CD4-positive, alpha-beta T cell treated with Interleukin-15 for 4 hours (primary cell): ENCODE data around the gene ECE2.
A peak's percentile ranks its signal among the peaks of the same experiment; 100 is the strongest.
"Not testable (repeated sequence)": the region's sequence is repeated elsewhere in the genome, so short reads cannot be mapped to it uniquely, and the experiment has no call there.

Source experiments
- DNase-seq: peaks from one replicate; pipeline ENCODE4 v3.0.0-alpha.2; 2020; ENCODE audit warnings: low spot score

ECE2 gene

GRCh38 chr3:184267249-184267648 is 8.6 kb upstream of the ECE2 start:
- DNase-seq, result not testable (repeated sequence)

GRCh38 chr3:184272269-184272668 is 3.6 kb upstream of the ECE2 start:
- DNase-seq, result no peak

- no peak for DNase-seq
These were observed 481 bp upstream of the ECE2 start for GRCh38 chr3:184275381-184275701.

GRCh38 chr3:184277366-184277765 is 1.5 kb downstream of the ECE2 start:
- no peak for DNase-seq

GRCh38 chr3:184282941-184283340 is 7.1 kb downstream of the ECE2 start:
- DNase-seq, result no peak

GRCh38 chr3:184283681-184284080 is 7.9 kb downstream of the ECE2 start:
- no peak for DNase-seq

- peak; percentile 14 for DNase-seq
These were observed 8.9 kb downstream of the ECE2 start for GRCh38 chr3:184284696-184285095.

- DNase-seq, result peak; percentile 51
These were observed 13.7 kb downstream of the ECE2 start for GRCh38 chr3:184289426-184289938.

- no peak for DNase-seq
These were observed 14.5 kb downstream of the ECE2 start for GRCh38 chr3:184290331-184290730.

GRCh38 chr3:184291044-184291737 is 15.4 kb downstream of the ECE2 start:
- no peak for DNase-seq

GRCh38 chr3:184291738-184292445 is 16.1 kb downstream of the ECE2 start:
- DNase-seq, result no peak

- no peak for DNase-seq
These were observed 19.9 kb downstream of the ECE2 start for GRCh38 chr3:184295771-184296170.

GRCh38 chr3:184296616-184297015 is 20.8 kb downstream of the ECE2 start:
- DNase-seq, result no peak

- DNase-seq, result peak; percentile 98
These were observed 23.1 kb downstream of the ECE2 start, which contains the start of gene PSMD2 for GRCh38 chr3:184298759-184299487. TSS of gene PSMD2 (plus strand) at chr3:184299241. CDS start at chr3:184299267, 26 bp downstream.

- DNase-seq, result no peak
These were observed 23.9 kb downstream of the ECE2 start for GRCh38 chr3:184299488-184300377.

GRCh38 chr3:184300378-184300720 is 24.5 kb downstream of the ECE2 start:
- no peak for DNase-seq

GRCh38 chr3:184305577-184305976 is 29.8 kb downstream of the ECE2 start:
- no peak for DNase-seq

- DNase-seq, result no peak
These were observed 30.6 kb downstream of the ECE2 start for GRCh38 chr3:184306341-184306972.

- no peak for DNase-seq
These were observed 32.1 kb downstream of the ECE2 start for GRCh38 chr3:184307915-184308314.

- DNase-seq, result no peak
These were observed 32.9 kb downstream of the ECE2 start for GRCh38 chr3:184308744-184309143.

- no peak for DNase-seq
These were observed 35.8 kb downstream of the ECE2 start for GRCh38 chr3:184311633-184312032.

- peak; percentile 93 for DNase-seq
These were observed 38.5 kb downstream of the ECE2 start, which contains the start of gene EIF4G1 for GRCh38 chr3:184314363-184314699. TSS of gene EIF4G1 (plus strand) at chr3:184314606. CDS start at chr3:184315797, 1,191 bp downstream.
